GM12872 (cell line): Measurements from ENCODE around the gene PAAF1.

ENCODE experiments used
- CTCF ChIP-seq: IDR thresholded peaks from 3 replicates; pipeline ENCODE4 v1.5.1; 2011; ENCODE audit warnings: low read depth, mild to moderate bottlenecking, low read length, moderate library complexity; ENCODE audit not compliant: insufficient read depth

PAAF1 gene

GRCh38 chr11:73876424-73877310 lies at the start of gene PAAF1, which contains the start of gene COA4:
PAAF1 (plus strand) TSS chr11:73876999; CDS start chr11:73877022, 23 bp downstream.
COA4 (minus strand) TSS chr11:73876846; CDS start chr11:73873378, 3,468 bp downstream.
- no peak for TF ChIP-seq CTCF

- TF ChIP-seq CTCF: no peak
Measured at GRCh38 chr11:73830261-73830660, 46.5 kb upstream of the PAAF1 start.

GRCh38 chr11:73833067-73833466 lies 43.7 kb upstream of the PAAF1 start:
- TF ChIP-seq CTCF: no peak

GRCh38 chr11:73838443-73839122 lies 38.2 kb upstream of the PAAF1 start:
- no peak for TF ChIP-seq CTCF

GRCh38 chr11:73839123-73839457 lies 37.7 kb upstream of the PAAF1 start:
- TF ChIP-seq CTCF: no peak

GRCh38 chr11:73851046-73851764 lies 25.6 kb upstream of the PAAF1 start:
- no peak for TF ChIP-seq CTCF

- TF ChIP-seq CTCF: no peak
Measured at GRCh38 chr11:73852049-73852448, 24.8 kb upstream of the PAAF1 start.
